ENCODE results near the gene IGIP.
"Not testable (repeated sequence)": the region's sequence is repeated elsewhere in the genome, so short reads cannot be mapped to it uniquely, and the experiment has no call there.

Gene IGIP

DNA sequence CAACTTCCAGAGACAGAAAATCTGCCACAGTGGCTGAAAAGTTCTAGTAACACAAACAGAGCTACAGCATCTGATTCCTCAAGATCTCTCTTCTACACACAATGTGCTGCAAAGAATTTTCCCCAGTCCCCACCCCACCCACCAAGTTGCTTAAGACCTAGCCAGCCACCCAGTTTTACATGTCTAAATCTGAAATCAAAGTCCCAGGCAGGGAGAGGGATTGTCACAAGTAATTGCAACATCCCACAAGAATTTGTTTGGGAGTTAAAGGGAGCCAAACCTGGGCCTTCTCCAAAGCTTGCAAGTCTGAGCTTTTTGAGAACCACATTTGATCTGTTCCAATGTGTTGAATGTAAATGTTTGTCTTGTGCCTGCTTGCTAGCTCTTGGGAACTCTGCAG lies 15.5 kb downstream of the IGIP start:
- no peak for DNase-seq (ENCODE audit: low read depth)

DNA sequence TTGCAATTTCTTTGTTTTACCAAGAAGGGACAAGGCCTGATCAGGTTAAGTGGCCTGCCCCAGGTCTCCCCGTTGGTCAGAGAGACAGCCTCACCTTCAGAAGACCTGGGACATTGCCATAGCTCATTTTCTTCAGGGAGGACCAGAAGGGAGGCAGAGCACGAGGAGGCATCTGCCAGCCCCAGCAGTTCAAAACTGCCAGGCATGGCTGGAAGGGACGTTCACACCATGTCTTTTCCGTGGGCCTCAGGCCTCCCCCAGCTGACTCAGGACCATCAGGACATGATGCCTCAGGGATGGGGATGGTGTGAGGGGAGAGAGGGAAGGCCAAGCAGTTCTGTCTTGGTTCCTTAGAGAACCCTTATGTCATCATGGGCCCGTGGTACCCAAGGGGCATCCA lies 16.5 kb downstream of the IGIP start:
- no peak for DNase-seq (ENCODE audit: low read depth)

DNA sequence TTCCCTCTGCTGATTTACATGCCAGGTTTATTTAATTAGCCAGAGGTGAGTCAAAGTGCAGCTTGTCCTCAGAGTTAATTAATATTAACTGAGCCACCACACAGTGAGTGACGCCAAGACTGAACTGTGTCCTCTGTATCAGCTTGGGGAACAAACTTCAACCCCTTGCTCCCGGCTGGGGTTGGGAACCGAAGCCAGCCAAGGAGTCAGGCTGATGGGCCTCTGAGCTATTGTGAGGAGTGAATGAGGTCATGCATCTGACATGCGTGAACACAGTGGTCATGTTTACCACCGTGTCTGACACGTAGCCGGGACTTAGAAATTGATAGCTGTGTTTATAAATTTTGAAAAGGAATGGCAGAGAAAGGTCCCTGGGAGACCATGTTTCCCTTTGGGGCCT lies 17.1 kb downstream of the IGIP start:
- DNase-seq (ENCODE audit: low read depth) = no peak

DNA sequence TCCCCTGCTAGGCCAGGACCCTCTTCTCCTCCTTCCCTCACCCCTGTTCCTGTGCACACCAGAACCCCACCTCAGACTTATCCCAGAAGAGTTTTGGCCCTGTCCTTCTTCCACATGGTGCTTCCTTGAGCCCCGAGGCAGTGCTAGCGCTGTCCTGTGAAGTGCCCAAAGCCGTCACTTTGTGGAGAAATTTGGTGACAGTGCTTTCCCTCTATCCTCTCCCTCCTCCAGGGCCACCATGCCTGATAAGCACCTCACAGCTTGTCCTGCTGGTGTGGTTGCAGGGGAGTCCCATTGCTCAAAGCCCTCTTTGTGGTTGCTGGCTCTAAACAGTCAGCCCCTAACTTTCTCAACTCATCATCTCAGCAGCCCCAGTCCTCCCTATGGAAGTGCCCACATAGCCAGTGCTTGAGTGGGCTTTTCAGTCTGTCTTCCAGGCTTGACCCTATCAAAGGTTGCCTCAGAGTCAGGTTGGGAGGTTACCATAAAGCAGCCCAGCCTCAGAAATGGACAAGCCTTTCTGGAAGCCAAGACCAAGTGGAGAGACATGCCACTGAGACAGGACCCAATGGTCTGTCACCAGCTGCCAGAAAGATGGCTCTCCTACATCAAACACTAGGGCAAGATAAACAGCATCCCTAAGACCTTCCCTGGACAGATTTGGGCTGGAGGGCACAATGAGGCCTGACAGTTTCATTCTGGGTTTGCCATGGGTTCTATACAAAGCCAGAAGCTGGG lies 18.0 kb downstream of the IGIP start:
- DNase-seq (ENCODE audit: low read depth) = no peak

DNA sequence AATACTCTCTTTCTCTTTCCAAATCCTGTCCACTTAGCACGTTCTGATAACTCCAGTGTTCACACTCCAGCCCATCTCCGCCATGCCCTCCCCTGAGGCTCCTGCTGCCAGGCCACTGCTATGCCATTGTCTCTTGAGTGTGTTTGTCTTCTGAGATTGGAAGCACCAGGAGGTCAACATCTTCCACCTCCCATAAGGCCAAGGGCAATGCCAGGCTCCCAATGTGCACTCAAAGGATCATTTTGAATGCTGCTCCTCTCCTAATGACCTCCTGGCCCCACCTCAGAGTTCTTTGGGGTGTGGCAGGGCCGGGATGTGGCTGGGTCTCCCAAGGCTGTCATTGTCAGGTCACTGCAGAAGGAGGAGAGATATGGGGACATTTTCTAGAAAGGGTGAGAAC lies 19.5 kb downstream of the IGIP start:
- no peak for DNase-seq (ENCODE audit: low read depth)

DNA sequence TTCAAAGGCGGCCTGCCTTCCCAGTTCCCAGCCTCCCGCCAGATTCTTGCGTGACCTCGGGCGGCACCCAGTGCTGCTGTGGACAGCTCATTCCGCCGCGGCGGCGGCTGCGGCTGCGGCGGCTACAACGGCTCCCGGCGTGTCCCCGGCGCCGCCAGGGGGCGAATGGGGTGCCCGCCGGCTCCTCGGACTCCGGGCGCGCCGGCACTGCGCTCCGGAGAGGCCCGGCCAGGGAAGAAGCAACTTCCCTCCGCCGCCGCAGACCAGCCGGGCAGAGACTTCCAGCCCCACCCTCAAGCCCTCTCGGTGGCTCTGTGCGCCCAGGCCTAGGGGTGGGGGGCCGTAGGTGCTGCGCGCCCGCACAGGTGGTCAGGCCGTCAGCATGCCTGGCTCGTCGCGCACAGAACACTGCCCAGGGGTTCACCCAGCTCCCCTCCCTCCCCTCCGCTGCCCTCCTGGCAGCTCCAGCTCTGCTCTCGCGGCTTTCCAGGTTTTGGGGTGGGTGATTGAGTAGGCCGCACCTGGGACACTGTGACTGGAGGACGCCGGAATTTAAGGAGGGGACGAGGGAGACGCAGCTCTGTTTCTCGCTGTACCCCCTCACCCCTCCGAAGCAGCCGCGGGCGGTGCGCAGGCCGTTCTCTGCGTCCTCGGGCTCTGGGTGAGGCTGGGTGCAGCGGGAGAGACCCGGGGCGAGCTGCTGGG lies 20.2 kb downstream of the IGIP start:
- DNase-seq (ENCODE audit: low read depth) = peak; percentile 33

GRCh38 chr5:140146523-140146842 lies 20.7 kb downstream of the IGIP start:
- DNase-seq (ENCODE audit: low read depth) = no peak

DNA sequence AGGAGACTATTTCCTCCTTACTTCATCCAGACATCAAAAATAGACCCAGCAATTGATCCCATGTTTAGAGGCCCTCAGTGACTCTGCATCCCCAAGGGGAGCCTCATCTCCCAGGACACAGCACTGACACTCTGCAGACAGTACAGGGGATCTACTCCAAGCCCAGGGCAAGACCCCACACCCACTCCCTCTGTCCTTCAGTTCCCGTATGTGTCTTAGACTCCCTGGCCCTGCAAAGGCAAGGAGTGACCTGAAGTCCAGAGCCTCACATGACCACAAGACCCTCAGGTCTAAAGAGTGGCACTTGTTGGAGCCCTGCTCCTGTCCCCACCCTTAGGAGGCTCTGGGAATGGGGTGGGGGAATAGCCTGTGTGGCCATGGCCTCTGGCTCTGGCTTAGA lies 21.7 kb downstream of the IGIP start:
- no peak for DNase-seq (ENCODE audit: low read depth)

- DNase-seq (ENCODE audit: low read depth) = no peak
Observed at GRCh38 chr5:140148508-140148907, 22.8 kb downstream of the IGIP start.

GRCh38 chr5:140150201-140150600 lies 24.5 kb downstream of the IGIP start:
- DNase-seq (ENCODE audit: low read depth) = no peak

- DNase-seq (ENCODE audit: low read depth) = no peak
Observed at GRCh38 chr5:140151144-140152021, 25.6 kb downstream of the IGIP start.

DNA sequence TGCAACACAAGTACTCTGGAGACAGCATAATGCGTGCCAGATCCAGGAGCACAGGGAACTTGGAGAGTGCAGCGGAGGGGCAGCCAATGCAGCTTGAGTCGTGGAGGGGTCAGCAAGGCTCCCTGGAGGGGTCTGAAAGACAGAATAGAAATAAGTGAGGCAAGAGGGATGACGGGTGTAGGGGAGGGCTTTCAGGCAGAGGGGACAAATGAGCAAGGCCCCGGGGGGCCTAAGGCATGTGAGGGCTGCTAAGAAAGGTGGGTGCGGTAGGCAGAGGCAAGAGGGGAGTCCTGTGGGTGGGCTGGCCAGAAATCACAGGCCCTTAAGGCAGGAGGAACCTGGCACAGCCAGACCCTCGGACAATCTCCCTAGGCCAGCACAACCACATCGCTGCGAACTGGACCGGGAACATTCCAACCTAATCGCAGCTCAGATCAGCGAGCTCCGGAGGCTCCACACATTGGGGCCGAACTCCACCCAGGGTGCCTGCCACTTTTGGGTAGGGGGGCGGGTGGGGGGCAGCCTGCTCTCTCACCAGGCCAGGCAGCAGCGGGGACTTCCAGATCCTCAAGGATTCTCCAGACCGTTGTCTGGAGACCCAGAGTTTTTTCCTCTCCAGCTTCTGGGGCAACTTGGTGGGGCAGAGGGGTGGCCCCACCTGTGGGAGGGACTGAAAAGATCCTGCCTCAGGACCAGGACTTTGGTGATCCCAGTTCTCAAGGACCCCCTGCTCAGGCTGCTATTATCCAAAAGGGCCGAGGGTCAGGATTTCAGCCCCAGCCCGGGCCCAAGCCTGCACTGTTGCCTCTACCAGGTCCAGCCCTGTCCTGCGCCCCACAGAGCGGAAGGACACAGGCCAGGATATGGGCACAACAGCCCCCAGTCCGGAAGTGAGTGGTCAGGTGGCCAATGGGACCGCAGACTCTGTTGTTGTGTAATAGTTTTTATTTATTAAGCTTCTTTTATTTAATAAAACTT lies 26.6 kb downstream of the IGIP start:
- no peak for DNase-seq (ENCODE audit: low read depth)

DNA sequence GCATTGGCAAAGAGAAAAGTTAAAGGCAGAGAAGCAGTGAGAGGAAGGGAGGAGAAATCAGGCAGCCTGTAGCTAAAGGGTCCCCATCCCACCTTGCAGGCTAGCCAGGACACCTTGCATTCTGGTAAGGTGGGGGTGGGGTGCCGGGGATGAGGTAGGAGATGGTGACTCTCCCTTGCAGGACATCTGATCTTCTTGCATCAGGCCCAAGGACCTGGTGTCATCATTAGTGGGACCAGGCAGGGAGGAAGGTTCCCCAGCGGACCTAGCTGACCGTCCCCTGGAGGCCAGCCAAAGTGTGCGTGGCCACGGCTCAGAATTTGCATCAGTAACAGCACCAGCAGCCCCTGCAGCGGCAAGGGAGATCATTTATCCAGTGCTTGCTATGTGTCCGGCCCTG lies 27.5 kb downstream of the IGIP start:
- DNase-seq (ENCODE audit: low read depth) = no peak

- DNase-seq (ENCODE audit: low read depth) = no peak
Observed at GRCh38 chr5:140153905-140154304, 28.2 kb downstream of the IGIP start.

DNA sequence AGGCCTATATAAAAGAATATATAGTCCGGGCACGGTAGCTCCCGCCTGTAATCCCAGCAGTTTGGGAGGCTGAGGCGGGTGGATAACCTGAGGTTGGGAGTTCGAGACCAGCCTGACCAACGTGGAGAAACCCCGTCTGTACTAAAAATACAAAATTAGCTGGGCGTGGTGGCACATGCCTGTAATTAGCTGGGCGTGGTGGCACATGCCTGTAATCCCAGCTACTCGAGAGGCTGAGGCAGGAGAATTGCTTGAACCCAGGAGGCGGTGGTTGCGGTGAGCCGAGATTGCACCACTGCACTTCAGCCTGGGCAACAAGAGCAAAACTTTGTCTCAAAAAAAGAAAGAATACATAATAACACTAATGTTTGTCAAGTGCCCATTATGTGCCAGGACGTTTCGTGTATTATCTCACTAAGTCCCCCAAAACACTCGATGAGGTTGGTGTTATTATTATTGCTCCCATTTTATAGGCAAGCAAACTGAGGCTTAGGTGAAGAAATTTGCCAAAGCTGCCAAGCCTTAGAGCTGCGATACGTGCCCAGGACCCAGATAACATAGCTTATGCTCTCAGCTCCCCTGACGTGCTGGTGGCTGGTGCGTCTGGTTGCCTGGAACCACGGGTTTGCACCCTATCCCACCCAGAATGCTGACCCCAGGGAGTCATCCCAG lies 29.1 kb downstream of the IGIP start:
- not testable (repeated sequence) for DNase-seq (ENCODE audit: low read depth)

DNA sequence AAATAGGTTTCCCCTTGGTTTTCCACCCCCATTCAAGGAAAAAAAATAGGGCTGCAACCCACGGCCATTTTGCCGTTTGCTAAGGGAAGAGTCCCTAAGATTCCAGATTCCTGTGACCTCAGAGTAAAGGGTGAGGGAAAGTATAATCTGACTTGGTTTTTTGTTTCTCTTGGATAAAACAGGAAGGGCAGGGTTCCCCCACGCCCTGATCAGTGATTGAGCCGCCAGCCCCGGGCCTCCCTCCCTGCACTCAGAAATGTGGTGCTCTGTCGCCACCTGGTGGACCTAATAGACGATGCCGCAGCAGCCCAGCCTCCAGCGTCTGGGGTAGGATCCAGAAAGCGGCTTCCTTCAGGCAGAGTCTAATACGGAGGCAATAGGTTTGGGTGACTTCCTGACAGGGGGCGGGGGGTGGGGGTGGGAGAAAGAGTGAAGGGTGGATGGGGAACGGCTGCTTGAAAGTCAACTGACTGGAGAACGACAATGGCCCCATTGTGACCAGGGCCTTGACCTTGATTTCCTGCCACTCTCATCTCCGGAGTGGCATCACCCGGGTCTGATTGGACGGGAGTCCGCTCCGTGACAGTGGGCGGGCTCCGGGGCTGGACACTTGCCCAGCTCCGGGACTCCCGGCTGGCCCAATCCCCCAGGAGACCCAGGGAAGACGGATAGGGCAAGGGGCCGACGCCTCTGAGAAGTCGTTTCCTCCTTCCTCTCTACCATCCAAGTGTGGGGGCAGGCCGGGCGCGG lies 31.5 kb downstream of the IGIP start:
- peak; percentile 75 for DNase-seq (ENCODE audit: low read depth)

DNA sequence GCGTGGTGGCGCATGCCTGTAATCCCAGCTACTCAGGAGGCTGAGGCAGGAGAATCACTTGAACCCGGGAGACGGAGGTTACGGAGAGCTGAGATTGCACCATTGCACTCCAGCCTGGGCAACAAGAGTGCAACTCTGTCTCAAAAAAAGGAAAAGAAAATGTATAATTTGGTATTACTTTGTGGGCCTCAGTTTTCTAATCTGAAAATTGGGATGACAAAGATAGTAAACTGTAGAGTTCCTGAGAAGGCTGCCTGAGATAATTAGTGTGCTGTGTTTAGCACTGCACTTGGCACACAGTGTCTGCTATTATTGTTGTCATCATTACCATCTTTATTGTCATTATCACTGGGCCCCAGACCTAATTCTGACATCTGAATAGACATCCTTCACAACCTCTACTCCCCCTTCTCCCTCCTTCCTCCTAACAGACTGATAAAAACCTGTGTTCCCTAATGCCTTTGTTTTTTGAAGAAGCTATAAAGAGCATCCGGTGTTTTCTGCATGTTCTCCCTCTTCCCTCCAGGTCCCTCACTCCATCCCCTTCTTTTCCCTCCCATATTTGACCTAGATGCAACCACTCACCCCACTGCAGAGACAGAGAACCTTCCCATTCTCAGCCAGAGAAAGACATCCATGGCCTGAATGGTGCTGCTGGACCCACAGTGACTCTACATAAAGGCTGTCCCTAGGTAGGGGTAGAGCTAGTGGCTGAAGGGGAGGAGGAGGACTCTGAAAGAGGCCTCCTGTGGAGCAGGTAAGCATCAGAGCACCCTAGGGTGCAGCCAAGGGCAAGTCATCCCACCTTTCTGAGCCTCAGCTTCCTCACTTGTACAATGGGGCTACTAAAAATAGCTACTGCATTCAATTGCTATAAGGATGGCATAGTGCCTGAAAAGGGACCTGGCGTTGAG lies 33.5 kb downstream of the IGIP start:
- no peak for DNase-seq (ENCODE audit: low read depth)

GRCh38 chr5:140162275-140162674 lies 36.5 kb downstream of the IGIP start:
- DNase-seq (ENCODE audit: low read depth) = no peak

- DNase-seq (ENCODE audit: low read depth) = no peak
Observed at GRCh38 chr5:140162781-140163180, 37.0 kb downstream of the IGIP start.
